GM18526 (cell line): ENCODE measurements around the gene DNAL4.

ENCODE experiments used
- POLR2A ChIP-seq: IDR thresholded peaks from 3 replicates; pipeline ENCODE4 v1.6.1; 2011; ENCODE audit not compliant: insufficient read length; ENCODE audit errors: extremely low read depth

DNAL4 gene

DNA sequence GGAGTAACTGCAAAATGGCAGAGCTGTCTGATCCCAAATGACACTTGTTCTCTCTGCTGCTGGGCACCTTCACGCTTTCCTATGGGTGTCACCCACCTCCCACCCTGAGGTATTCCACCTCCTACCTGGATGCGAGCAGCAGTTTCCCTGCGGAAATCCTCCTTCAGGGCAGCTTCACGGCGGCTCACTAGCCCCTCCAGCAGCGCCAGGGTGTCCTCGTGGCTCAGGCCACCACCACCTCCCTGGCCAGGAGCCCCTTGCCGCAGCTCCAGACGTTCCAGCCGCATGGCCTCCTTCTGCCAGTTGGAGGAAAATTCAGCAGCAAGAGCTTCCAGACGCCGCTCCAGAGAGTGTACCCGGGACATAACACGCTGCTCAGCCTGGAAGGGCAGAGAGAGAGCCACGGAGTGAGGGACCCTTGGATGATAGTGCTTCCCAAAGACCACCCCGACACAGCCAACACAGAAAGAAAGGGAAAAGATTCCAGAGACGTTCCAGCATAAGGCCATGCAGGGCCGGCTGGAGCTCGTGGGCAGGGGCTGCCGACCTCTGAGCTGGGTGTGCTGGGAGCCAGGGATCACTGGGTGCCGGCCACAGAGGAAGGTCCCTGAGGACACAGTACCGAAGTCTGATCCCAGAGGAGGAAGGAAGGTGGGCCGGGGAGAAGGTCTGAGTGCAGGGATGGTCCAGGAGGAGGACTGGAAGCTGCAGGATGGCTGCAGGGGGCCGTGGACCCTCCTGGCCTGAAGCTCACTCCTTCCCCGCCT is 51.6 kb downstream of the DNAL4 start:
- peak; percentile 9 for TF ChIP-seq POLR2A

DNA sequence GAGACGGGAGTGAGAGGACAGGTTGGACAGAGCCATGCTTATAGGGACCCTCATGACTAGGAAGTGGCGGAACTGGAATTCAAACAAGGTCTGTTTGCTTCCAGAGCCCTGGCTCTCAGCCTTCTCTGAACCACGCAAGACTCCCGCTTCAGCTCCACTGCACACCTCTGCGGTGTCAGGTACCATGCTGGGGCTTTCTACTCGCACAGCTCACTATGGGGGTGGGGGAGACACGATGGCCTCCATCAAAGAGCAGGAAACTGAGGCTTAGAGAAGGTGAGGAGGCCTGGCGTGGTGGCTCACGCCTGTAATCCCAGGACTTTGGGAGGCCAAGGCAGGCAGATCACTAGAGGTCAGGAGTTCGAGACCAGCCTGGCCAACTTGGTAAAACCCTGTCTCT is 52.4 kb downstream of the DNAL4 start:
- no peak for TF ChIP-seq POLR2A

DNA sequence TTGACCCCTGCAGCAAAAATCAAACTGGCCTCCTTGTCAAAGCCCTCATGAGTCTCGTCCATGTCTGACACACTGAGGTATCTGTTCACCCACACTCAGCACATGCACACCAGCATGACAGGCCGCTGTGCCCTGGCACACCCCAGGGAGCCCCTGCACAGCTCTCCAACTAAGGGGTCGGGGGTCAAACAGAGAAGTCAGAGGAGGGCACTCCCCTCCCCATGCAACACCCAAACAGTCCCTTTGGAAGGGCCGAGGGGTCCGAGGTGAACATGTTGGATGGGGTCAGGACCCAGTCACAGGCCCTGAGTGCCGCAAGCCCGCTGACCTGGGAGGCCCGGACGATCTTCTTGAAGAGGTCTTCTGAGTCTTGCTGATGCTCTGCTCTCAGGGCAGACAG is 52.8 kb downstream of the DNAL4 start:
- TF ChIP-seq POLR2A, result no peak

DNA sequence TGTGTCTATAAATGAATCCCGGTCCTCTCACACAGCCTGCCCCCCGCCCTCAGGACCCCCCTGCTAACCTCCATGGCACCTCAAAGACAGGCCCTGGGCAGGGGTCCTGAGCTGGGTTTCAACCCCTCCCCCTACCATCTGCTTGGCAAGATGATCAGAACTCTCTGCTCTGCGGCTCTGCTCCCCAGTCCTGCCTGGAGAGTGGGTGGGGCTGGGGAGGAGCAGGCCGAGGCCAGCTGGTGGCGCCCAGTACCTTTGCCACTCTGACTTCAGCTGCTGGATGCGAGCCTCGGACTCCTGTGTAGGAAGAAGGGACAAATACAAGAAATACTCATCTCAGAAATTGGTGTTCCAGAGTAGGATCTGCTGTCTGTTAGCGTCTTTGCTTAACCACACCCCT is 53.2 kb downstream of the DNAL4 start:
- TF ChIP-seq POLR2A, result no peak

DNA sequence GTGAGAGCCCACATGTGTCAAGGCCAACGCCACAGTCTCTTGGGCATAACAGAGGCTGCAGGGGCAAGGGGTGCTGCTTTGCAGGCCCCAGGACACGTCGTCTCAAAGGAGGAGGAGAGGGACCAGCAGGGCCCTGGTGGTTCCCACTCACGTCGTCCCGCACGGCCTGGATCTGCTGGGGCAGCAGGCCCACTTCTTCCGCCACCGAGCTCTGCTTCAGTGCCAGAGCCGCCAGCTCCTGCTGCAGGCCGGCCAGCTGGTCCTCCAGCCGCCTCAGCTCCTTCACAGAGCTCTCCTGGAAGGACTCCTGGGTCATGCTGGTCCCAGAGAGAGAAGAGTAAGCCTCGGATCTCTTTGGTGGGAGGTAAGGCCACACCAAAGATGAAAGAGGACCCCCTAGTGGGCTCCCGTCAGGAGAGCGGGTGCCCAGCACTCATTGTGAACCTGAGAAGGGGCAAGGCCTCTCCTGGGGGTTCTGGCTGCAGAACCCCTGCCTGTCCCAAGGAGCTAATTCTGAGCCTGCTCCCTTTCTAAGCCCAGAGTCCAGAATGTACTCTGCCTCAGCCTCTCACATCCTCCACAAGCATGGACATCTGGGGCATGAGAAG is 53.7 kb downstream of the DNAL4 start:
- peak; percentile 0 for TF ChIP-seq POLR2A

DNA sequence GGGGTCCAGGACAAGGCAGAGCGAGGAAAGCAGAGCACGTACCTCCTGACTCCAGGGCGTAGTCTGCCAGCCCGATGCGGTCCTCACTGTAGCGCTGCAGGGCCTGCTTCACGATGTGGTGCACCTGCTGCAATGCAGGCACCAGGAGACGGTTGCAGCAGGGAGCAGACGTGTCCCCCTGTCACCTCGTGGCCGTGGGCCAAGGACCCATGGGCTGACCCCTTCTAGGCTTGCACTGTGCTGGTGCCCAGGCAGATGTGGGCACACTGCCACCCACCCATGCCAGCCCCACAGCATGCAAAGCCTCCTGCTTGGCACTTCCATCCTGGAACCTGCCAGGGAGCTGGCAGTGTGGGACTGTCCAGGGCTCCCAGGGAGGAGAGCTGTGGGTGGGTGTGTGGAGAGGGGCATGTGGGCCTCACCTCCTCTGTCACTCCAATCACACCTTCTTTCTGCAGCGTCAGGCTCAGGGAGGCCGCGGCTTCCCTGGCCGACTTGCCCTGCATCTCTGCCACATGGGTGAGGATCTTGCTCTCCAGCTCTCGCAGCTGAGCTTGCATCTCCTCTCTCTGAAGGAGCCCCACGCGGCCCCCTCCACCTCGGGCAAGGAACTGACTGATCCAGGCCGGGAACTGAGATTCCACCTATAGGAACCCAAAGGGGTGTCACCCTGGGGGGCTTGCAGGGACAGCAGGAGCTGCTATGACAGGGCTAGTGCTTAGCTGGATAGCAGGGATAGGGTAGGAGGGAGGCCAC is 54.5 kb downstream of the DNAL4 start:
- TF ChIP-seq POLR2A, result peak; percentile 5

DNA sequence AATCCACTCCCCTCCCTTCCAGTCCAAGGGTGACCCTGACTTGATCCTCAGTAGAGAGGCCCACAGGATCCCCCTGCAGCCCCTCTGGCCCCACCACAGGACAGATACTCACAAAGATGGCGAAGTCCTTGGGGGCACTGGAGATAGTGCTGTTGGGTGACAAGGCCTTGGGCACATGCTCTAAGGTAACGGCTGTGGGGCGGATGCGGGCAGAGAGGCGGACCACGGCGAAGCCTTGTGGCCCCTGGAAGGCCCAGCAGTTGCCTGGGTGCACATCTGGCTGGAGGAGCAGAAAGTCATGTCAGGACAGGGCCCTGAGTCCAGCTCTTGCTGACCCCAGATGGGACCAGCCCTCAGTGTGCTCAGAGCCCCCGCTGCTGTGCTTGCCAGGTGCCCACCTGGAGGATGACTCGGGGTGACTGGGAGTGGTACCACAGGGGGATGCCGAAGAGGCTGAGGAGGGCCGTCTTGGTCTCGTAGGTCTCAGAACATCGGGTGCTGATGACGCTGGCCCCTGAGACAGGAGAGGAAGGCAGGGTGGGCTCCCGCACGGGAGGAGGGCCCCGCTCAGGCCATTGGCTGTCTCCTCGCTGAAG is 55.4 kb downstream of the DNAL4 start:
- TF ChIP-seq POLR2A, result no peak

DNA sequence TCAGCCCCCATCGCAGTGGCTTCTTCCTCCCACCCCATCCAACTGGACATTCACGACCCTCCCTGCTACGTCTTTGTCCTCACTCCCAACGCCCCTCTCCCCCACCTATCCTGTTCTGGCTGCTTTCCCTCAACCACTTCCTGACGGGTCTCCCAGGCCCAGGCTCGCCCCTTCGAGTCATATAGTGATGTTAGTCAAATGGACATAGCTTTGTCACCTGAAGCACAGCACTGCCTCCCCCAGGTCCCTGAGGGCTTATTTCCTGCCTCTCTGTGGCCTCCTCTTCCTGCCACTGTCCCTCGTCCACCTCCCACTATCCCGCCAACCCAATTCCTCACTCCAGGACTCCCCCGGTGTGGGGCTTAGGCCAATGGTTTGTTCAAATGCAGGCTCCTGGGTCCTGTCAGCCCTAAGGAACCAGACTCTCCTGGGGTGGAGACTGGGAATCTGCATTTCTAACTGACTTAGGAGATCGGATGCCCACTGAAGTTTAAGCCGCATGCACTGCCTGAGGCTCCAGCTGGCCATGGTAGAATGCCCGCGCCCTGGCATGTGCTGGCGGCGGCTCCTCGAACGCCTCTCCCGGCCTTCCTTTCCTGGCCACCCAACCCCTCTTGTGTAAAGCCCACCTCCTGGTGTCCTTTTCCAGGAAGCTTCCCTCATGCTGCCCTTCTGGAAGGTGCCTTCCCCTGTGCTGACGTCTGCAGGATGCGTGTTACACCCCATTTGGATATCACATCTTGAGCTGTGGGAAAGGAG is 56.5 kb downstream of the DNAL4 start:
- TF ChIP-seq POLR2A, result peak; percentile 16

DNA sequence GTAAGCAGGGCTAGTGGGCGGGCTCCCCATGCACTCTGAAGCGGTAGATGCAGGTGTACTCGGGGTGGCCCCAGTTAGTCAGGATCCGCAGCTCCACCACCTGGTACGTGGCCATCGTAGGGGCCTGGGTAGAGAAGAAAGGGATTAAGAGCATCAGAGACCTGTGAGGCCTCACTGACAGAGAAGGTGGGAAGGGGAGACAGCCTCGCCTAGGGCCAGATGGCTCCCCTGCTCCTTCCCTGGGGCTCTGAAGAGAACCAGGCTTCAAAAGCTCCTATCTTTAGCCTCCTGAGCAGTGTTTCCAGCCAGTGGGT is 57.7 kb downstream of the DNAL4 start:
- TF ChIP-seq POLR2A, result no peak

DNA sequence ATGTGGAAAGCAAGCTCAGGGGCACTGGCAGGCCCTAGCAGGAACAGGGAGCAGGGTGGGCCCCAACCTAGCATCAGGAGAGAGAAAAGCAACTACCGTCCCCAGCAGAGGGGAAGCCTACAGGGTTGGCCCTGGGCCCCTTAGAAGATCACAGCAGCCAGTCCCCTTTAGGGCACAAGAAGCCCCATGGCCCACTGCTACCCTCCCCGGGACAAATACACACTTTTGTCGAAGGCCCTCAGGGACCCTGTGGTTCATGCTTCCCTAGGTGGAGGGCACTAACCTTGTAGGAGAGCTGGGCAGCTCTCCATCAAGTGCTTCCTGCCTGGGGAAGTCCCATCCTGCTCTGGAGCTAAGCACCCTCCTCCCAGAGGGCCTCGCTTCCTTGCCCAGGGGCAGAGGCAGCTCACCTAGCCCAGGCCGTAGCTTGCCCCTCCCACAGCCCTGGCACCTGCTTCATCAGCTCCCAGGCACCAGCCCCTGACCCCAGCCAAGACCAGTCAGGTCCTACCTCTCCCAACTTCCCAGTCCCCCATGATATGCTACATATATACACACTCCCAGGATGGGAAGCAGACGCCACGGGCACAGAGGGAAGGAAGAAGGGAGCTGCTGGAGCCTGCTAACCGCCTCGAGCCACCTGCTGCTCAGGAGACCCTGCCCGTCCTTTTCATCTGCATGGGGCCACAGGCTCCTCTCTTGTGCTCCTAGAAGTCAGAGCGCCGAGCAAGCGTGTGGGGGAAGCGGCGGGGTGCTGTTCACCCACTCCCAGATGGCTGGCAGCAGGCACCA is 58.3 kb downstream of the DNAL4 start:
- TF ChIP-seq POLR2A, result peak; percentile 33

DNA sequence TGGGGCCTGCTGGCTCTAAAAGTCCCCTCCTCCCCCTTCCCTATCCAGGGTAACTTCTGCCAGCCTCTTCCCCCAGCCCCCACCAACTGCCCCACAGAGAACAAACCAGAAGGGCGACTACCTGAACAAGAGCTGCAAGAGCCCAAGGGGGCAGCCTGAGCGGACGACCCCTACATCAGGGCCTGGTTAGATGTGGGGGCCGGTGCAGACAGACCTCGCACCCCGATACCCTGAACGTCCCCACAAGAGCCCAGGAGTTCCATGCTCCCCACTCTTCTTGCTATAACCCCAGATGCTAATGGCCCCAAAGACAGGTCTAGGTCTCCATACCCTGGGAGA is 58.8 kb downstream of the DNAL4 start:
- no peak for TF ChIP-seq POLR2A

DNA sequence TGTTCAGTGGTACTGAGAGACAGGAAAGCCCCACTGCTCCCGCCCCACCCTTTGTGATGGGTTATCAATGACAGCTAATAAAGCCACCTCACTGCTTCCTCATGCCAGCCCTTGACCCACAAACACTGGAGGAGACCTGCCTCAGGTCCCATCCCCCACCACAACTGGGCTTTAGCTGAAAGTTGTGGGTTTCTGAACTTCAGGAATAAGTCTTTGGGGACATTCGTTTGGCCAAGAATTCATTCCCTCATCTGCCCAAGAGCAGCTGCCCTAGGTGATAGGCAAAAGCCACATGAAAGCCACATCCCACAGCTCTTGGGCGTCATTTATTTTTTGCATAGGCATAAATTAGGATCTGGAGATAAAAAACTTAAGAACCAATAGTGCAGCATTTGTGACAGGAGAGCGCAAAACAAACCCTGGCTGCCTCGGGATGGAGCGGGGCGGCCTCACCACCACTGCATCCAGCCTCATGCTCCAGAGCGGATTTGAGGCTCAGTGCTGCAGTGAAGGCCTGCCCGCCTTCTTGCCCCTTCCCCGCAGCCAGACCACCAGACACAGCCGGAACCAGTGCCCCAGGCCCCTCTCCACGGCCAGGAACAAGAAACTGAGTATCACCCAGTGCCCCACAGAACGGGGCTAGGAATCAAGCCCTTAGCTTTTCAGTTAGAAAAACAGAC is 59.4 kb downstream of the DNAL4 start:
- no peak for TF ChIP-seq POLR2A

DNA sequence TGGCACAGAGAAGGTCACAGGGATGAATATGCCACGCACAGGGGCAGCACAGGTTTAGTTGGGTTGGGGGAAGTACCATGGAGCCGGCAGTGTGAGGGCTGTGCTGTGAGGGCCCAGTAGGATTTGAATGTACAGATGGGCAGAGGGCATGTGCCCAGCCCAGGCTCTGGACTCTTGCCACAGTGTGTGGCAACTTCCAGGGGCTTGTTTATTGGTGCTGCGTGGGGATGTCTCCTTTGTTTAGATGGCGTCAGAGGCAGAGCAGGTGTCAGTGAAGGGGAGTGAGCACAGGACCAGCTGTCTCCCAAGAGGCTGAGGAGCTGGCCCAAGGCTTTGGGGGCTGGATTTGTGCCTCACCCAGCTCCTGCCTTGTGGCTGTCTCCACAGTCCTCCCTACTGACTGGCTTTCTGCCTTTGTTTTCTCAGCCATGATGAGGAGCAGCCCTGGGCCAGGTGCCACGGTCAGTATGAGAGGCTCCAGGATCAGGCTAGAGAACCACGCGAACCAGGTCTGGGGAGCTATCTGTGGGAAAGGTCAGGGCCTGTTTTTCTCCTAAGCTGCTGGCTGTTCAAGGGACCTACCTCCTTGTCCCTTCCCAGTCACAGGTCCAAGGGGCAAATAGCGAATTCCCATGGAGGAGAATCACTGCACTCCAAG is 60.1 kb downstream of the DNAL4 start:
- TF ChIP-seq POLR2A, result no peak

DNA sequence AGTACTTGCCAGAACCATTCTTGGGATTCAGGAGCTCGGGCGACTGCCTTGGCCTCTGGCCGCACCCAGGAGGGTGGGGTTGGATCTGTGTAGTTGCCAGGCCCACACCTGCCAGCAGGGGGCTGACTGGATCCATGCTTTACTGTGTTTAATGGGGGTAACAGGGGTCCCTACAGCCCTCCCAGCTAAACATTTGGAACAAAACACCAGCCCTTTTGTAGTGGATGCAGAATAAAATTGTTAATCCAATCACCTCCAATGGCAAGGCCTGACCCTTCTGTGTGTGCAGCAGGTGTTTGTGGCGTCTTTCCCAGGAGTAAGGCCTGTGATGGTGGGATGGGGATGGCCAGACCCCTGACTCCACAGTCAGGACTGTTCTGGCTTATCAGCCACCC is 60.6 kb downstream of the DNAL4 start:
- peak; percentile 23 for TF ChIP-seq POLR2A
